GM10847 (cell line): ENCODE data around the gene LDHA.

Experiments used
- POLR2A ChIP-seq: IDR thresholded peaks from 2 replicates; pipeline ENCODE4 v1.6.1; 2011; ENCODE audit not compliant: insufficient read length; ENCODE audit errors: extremely low read depth

LDHA gene

GRCh38 chr11:18383388-18384156 is 10.8 kb upstream of the LDHA start:
- no peak for TF ChIP-seq POLR2A

- no peak for TF ChIP-seq POLR2A
These were observed 10.2 kb upstream of the LDHA start for GRCh38 chr11:18384157-18384641.

- no peak for TF ChIP-seq POLR2A
These were observed 4.3 kb upstream of the LDHA start for GRCh38 chr11:18390088-18390487.

- TF ChIP-seq POLR2A: no peak
These were observed 1.7 kb upstream of the LDHA start for GRCh38 chr11:18392434-18393321.

- no peak for TF ChIP-seq POLR2A
These were observed 635 bp upstream of the LDHA start for GRCh38 chr11:18393581-18394274.

GRCh38 chr11:18394928-18395734 is 768 bp downstream of the LDHA start:
- no peak for TF ChIP-seq POLR2A

GRCh38 chr11:18395735-18396504 is 1.6 kb downstream of the LDHA start:
- peak; percentile 60 for TF ChIP-seq POLR2A

- no peak for TF ChIP-seq POLR2A
These were observed 3.6 kb downstream of the LDHA start for GRCh38 chr11:18397921-18398320.

GRCh38 chr11:18404062-18404461 is 9.7 kb downstream of the LDHA start:
- TF ChIP-seq POLR2A: no peak

GRCh38 chr11:18408558-18409291 is 14.4 kb downstream of the LDHA start:
- no peak for TF ChIP-seq POLR2A

- TF ChIP-seq POLR2A: no peak
These were observed 22.1 kb downstream of the LDHA start for GRCh38 chr11:18416459-18416858.

- no peak for TF ChIP-seq POLR2A
These were observed 24.7 kb downstream of the LDHA start for GRCh38 chr11:18419040-18419439.

- TF ChIP-seq POLR2A: no peak
These were observed 25.7 kb downstream of the LDHA start for GRCh38 chr11:18420067-18420466.
